ENCODE results near the gene TMEM100. TPM values are rescaled to one million over a fixed set of nuclear protein-coding genes. Genes with fewer than 3 reads are reported as not detected.
A peak's percentile ranks its signal among the peaks of the same experiment; 100 is the strongest.

TMEM100 gene
- total and polyA plus RNA-seq, 10 of the 15 experiments (the other 5 are each of a cell fraction or from before 2014, with no cell fraction given), result not detected

GRCh38 chr17:55691666-55692065 is 31.0 kb downstream of the TMEM100 start:
- ChIA-PET POLR2A (interaction anchor here (0.5 kb wide), 1 partner anchor 21 kb away, joined by 3 read pairs; no protein-coding TSS in a partner anchor), CTCF (no interaction called here), SMC1A (ENCODE audit: uncharacterized antibody, unreplicated experiment) (no interaction called here), RAD21 (ENCODE audit: unreplicated experiment) (no interaction called here)
- Histone ChIP-seq H3K9ac (ENCODE audit: control insufficient read depth, insufficient read depth, low read length) (no peak overlapping the region), H3K27ac (ENCODE audit: control insufficient read depth, insufficient read depth) (no peak overlapping the region), H3K27me3 (replicated peaks in 1 of 2; ENCODE audit: control insufficient read depth in 2 of 2, insufficient read depth in 2 of 2, low read length in 1 of 2) (no peaks in the 10 kb centered on the region; a peak in 1 of 4 replicates), H4K20me1 (ENCODE audit: control insufficient read depth, insufficient read depth) (no peaks in the 10 kb centered on the region), H3K9me3 (replicated peaks; ENCODE audit: control insufficient read depth, insufficient read depth, low read length) (no peaks in the 10 kb centered on the region), H2AFZ (ENCODE audit: control insufficient read depth, low read depth, low read length) (no peak overlapping the region), H3K79me2 (ENCODE audit: control insufficient read depth, insufficient read depth, low read length) (no peaks in the 10 kb centered on the region), H3K36me3 (ENCODE audit: control insufficient read depth in 2 of 2, insufficient read depth in 2 of 2, low read length in 1 of 2) (no peaks in the 10 kb centered on the region), H3K4me3 (no peak overlapping the region), H3K4me1 (ENCODE audit: control insufficient read depth, insufficient read depth, low read length) (no peaks in the 10 kb centered on the region), H3K4me2 (ENCODE audit: control insufficient read depth, insufficient read depth) (no peak overlapping the region)
- no peak for TF ChIP-seq POLR2A (IDR thresholded peaks at IDR 0.05; ENCODE audit: low read depth, low read length)
- TF ChIP-seq IRF4 (IDR thresholded peaks at IDR 0.05; ENCODE audit: low read depth, low read length), result no peak
- DNase-seq (ENCODE audit: low read depth, low spot score) (no peak), FAIRE-seq (no peak), ATAC-seq (no peak)
- in situ Hi-C loops (cut with MboI), result no loop called here
- BruUV-seq (replicated peaks), result no TSS peak
- intact Hi-C loops (cut with micrococcal nuclease; ENCODE audit: unreplicated experiment), result no loop called here

- H3K27me3 ChIP-seq (replicated peaks in 1 of 2; ENCODE audit: control insufficient read depth in 2 of 2, insufficient read depth in 2 of 2, low read length in 1 of 2), result no peaks in the 10 kb centered on the region; a peak in 1 of 4 replicates
- no peak for FAIRE-seq
- SMC1A ChIA-PET (ENCODE audit: uncharacterized antibody, unreplicated experiment), result interaction anchor here (0.6 kb wide), 1 partner anchor 191 kb away, joined by 3 read pairs; no protein-coding TSS in a partner anchor
- H3K27ac ChIP-seq (ENCODE audit: control insufficient read depth, insufficient read depth), result no peak overlapping the region
- no peak overlapping the region for H3K4me3 ChIP-seq
- no peak overlapping the region for H3K4me2 ChIP-seq (ENCODE audit: control insufficient read depth, insufficient read depth)
- H3K9ac ChIP-seq (ENCODE audit: control insufficient read depth, insufficient read depth, low read length), result no peak overlapping the region
- H3K4me1 ChIP-seq (ENCODE audit: control insufficient read depth, insufficient read depth, low read length), result no peaks in the 10 kb centered on the region
- in situ Hi-C loops (cut with MboI) (no loop called here), intact Hi-C loops (cut with micrococcal nuclease; ENCODE audit: unreplicated experiment) (no loop called here)
- no peak for ATAC-seq
- POLR2A ChIA-PET, result no interaction called here
- WGBS (ENCODE audit: insufficient coverage, insufficient replicate concordance, low lambda C conversion rate, missing lambda C conversion rate), result 3% methylated on average over 2 of the region's 2 CpGs
- CTCF ChIA-PET, result interaction anchor here (0.6 to 1.1 kb wide), 2 partner anchors 88 to 163 kb away, joined by 3 read pairs; no protein-coding TSS in a partner anchor
- H3K79me2 ChIP-seq (ENCODE audit: control insufficient read depth, insufficient read depth, low read length), result no peaks in the 10 kb centered on the region
- H2AFZ ChIP-seq (ENCODE audit: control insufficient read depth, low read depth, low read length), result no peak overlapping the region
- TF ChIP-seq SPI1 (IDR thresholded peaks at IDR 0.05; ENCODE audit: borderline replicate concordance, insufficient read depth, low read depth, low read length), result peak; percentile 52; the same call in 1 of the 2 replicates
- no peak for TF ChIP-seq TAF1 (IDR thresholded peaks at IDR 0.05; ENCODE audit: borderline replicate concordance, low read depth, low read length)
- H3K9me3 ChIP-seq (replicated peaks; ENCODE audit: control insufficient read depth, insufficient read depth, low read length), result no peaks in the 10 kb centered on the region
- no peak for DNase-seq (ENCODE audit: low read depth, low spot score)
- H3K36me3 ChIP-seq (ENCODE audit: control insufficient read depth in 2 of 2, insufficient read depth in 2 of 2, low read length in 1 of 2), result no peaks in the 10 kb centered on the region
- RAD21 ChIA-PET (ENCODE audit: unreplicated experiment), result no interaction called here
- no peaks in the 10 kb centered on the region for H4K20me1 ChIP-seq (ENCODE audit: control insufficient read depth, insufficient read depth)
- no TSS peak for BruUV-seq (replicated peaks)
These were observed 32.6 kb downstream of the TMEM100 start for GRCh38 chr17:55690105-55690508.

Measured in GM12878 (cell line).